Cerebellar cortex (tissue), 1 donor: ENCODE data around the gene SKP2.
"Not testable (repeated sequence)": the region's sequence is repeated elsewhere in the genome, so short reads cannot be mapped to it uniquely, and the experiment has no call there.

Source experiments
- DNase-seq: peaks from one replicate; pipeline ENCODE4 v3.0.0-alpha.2; 2015; ENCODE audit warnings: low spot score

The SKP2 gene

GRCh38 chr5:36151434-36152323, at the start of gene SKP2, which contains the start of gene LMBRD2:
Gene SKP2, plus strand, starts transcription at chr5:36152111. Its CDS starts 152 bp downstream, at chr5:36152263.
Gene LMBRD2, minus strand, starts transcription at chr5:36151887. Its CDS starts 8,538 bp downstream, at chr5:36143349.
- peak; percentile 99 for DNase-seq

GRCh38 chr5:36105819-36106218, 46.1 kb upstream of the SKP2 start:
- DNase-seq = no peak

GRCh38 chr5:36108758-36109460, 43.0 kb upstream of the SKP2 start:
- DNase-seq = no peak

GRCh38 chr5:36111238-36111637, 40.7 kb upstream of the SKP2 start:
- no peak for DNase-seq

GRCh38 chr5:36125868-36126267, 26.0 kb upstream of the SKP2 start:
- no peak for DNase-seq

- DNase-seq = no peak
Measured at GRCh38 chr5:36128795-36129194, 23.1 kb upstream of the SKP2 start.

GRCh38 chr5:36129666-36130065, 22.2 kb upstream of the SKP2 start:
- not testable (repeated sequence) for DNase-seq

- DNase-seq = not testable (repeated sequence)
Measured at GRCh38 chr5:36133009-36133408, 18.9 kb upstream of the SKP2 start.

GRCh38 chr5:36135988-36136387, 15.9 kb upstream of the SKP2 start:
- DNase-seq = no peak

- no peak for DNase-seq
Measured at GRCh38 chr5:36136581-36136980, 15.3 kb upstream of the SKP2 start.

GRCh38 chr5:36138900-36139683, 12.8 kb upstream of the SKP2 start:
- no peak for DNase-seq

GRCh38 chr5:36145311-36145710, 6.6 kb upstream of the SKP2 start:
- no peak for DNase-seq

GRCh38 chr5:36146390-36146789, 5.5 kb upstream of the SKP2 start:
- DNase-seq = no peak

GRCh38 chr5:36147681-36148080, 4.2 kb upstream of the SKP2 start:
- DNase-seq = no peak

GRCh38 chr5:36150676-36151433, 1.1 kb upstream of the SKP2 start:
- DNase-seq = peak; percentile 60

GRCh38 chr5:36152324-36153297, 700 bp downstream of the SKP2 start:
- no peak for DNase-seq

GRCh38 chr5:36153298-36153677, 1.4 kb downstream of the SKP2 start:
- DNase-seq = no peak

- no peak for DNase-seq
Measured at GRCh38 chr5:36153726-36154125, 1.8 kb downstream of the SKP2 start.

- no peak for DNase-seq
Measured at GRCh38 chr5:36155291-36155690, 3.4 kb downstream of the SKP2 start.

GRCh38 chr5:36156121-36156601, 4.2 kb downstream of the SKP2 start:
- peak; percentile 13 for DNase-seq
